Measurements from ENCODE around the gene HGFAC. TPM values are rescaled to one million over a fixed set of nuclear protein-coding genes. Genes with fewer than 3 reads are reported as not detected.

Gene HGFAC
- total RNA-seq, 2 donors from 2014 or later, result not detected

DNA sequence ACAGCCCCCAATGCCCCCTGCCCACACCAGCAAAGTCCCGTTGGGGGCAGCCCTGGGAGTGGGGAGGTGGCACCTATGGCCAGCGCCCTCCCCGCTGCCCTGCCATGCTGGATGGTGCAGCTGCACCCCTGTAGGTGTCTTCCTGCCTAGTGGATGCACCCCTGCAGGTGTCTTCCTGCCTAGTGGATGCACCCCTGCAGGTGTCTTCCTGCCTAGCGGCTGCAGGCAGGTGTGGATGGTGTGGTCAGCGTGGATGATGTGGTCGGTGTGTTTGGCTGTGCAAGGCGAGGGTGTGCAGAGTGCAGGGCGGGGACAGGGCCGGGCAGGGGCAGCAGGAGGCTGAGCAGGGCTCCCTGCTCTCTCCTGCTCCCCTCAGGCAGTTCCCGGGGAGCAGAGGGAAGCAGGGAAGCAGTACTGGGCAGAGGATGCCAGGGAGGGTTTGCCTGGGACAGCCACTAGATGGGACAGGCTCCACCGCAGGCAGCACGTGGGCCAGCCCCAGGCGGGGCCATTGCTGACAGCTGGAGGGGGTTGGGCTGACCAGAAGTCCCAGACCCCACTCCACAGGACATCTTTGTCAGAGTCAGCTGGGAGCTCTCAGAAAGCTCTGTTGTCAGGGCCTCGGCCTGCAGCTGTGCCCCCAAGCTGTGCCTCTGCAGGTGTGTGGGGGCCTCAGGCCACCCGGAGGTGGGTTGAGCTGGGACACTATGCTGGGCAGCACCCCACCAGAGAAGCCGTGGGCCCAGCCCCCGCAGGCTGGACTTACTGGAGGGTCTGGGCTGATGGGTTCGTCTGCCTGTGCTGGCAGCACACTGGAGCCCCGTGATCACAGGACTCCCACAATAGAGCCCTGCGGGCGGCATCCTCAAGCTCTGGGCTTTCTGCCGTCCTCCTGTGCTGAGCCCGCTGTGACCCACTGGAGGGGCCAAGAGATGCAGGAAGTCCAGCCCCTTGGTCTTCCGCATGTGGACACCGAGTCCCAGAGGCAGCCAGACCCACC, 45.1 kb downstream of the HGFAC start:
- DNase-seq (ENCODE audit: low spot score), result no peak
- Histone ChIP-seq H3K27ac (peak overlapping the region; percentile 89 to 99), H3K4me1 (peaks cover 0 to 47% of the 10 kb centered on the region in 2 donors), H3K36me3 (peaks cover 6% of the 10 kb centered on the region), H3K4me3 (no peak overlapping the region), H3K9me3 (no peaks in the 10 kb centered on the region), H3K27me3 (no peaks in the 10 kb centered on the region)
- TF ChIP-seq, protein P1, sequence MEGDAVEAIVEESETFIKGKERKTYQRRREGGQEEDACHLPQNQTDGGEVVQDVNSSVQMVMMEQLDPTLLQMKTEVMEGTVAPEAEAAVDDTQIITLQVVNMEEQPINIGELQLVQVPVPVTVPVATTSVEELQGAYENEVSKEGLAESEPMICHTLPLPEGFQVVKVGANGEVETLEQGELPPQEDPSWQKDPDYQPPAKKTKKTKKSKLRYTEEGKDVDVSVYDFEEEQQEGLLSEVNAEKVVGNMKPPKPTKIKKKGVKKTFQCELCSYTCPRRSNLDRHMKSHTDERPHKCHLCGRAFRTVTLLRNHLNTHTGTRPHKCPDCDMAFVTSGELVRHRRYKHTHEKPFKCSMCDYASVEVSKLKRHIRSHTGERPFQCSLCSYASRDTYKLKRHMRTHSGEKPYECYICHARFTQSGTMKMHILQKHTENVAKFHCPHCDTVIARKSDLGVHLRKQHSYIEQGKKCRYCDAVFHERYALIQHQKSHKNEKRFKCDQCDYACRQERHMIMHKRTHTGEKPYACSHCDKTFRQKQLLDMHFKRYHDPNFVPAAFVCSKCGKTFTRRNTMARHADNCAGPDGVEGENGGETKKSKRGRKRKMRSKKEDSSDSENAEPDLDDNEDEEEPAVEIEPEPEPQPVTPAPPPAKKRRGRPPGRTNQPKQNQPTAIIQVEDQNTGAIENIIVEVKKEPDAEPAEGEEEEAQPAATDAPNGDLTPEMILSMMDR (IDR thresholded peaks at IDR 0.05), result no peak

DNA sequence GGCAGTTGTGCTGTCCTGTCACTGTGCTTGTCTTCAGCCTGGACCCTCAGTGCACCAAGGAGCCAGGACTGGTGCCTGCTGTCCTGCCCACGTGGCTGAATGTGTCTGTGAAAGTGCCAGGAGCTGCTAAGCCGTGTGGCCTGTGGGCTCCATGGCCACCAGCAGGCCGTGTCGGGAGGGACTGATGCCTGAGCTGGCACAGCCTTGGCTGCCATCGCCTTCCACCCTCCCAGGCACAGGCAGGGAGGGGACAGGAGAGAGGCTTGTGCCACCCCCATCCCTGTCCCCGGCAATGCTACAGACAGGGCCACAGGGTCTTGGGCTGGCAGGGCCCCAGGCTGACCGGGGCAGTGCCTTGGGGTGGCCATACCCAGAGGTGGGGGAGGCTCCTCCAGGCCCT, 46.1 kb downstream of the HGFAC start:
- H3K27ac ChIP-seq, result peak overlapping the region; percentile 89 to 99
- DNase-seq (ENCODE audit: low spot score), result no peak
- no peak overlapping the region for H3K4me3 ChIP-seq
- H3K36me3 ChIP-seq, result peaks cover 14% of the 10 kb centered on the region
- TF ChIP-seq, protein P1 (IDR thresholded peaks at IDR 0.05), result no peak
- peaks cover 0 to 36% of the 10 kb centered on the region in 2 donors for H3K4me1 ChIP-seq
- H3K27me3 ChIP-seq, result no peaks in the 10 kb centered on the region
- no peaks in the 10 kb centered on the region for H3K9me3 ChIP-seq

DNA sequence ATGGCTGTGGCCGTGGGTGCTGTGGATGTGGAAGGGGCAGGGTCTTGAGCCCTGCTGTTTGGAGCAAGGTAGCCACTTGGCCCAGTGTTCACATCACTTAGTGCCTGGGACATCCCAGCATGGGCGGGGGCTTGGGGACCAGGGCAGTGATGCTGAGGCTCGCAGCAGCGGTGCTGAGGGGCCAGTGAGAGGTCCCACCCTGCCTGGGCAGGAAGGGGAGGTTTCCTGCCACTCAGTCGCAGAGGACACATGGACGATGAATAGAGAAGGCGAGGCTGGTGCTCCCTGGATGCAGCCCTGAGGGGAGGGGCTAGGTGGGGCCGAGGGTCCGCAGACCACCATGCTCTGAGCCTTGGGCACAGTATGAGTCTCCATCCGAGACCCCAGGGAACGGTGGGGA, 47.1 kb downstream of the HGFAC start:
- Histone ChIP-seq H3K4me3 (no peak overlapping the region), H3K36me3 (peaks cover 24% of the 10 kb centered on the region), H3K4me1 (peaks cover 0 to 33% of the 10 kb centered on the region in 2 donors), H3K27ac (peak overlapping the region; percentile 89 to 99), H3K27me3 (no peaks in the 10 kb centered on the region), H3K9me3 (no peaks in the 10 kb centered on the region)
- no peak for DNase-seq (ENCODE audit: low spot score)
- TF ChIP-seq, protein P1 (IDR thresholded peaks at IDR 0.05), result no peak

DNA sequence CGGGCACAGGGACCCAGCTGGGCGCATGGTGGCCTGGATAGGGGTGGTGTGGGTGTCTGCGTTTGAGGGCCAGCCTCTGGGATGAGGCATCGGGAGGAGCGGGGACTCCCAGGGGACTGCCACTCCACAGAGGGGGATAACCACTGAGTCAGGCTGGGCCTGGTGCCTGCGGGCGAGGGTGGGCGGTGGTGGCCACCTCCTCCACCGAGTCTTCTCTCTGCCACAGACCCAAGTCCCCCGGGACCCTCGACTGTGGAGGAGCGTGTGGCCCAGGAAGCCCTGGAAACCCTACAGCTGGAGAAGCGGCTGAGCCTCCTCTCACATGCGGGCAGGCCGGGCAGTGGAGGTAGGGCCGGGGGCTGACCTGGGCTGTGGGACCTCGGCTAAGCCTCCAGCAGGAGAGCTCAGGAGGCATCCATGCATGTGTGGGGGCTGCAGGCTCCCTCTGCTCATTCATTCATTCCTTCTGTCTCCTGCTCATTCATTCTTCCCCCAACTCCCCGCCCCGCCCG, 47.7 kb downstream of the HGFAC start:
- TF ChIP-seq, protein P1 (IDR thresholded peaks at IDR 0.05), result no peak
- no peak overlapping the region for H3K4me3 ChIP-seq
- H3K36me3 ChIP-seq, result peaks cover 27% of the 10 kb centered on the region
- H3K27me3 ChIP-seq, result no peaks in the 10 kb centered on the region
- no peak for DNase-seq (ENCODE audit: low spot score)
- H3K9me3 ChIP-seq, result no peaks in the 10 kb centered on the region
- peaks cover 0 to 37% of the 10 kb centered on the region in 2 donors for H3K4me1 ChIP-seq
- H3K27ac ChIP-seq, result peak overlapping the region in 1 of 2 donors; percentile 89

DNA sequence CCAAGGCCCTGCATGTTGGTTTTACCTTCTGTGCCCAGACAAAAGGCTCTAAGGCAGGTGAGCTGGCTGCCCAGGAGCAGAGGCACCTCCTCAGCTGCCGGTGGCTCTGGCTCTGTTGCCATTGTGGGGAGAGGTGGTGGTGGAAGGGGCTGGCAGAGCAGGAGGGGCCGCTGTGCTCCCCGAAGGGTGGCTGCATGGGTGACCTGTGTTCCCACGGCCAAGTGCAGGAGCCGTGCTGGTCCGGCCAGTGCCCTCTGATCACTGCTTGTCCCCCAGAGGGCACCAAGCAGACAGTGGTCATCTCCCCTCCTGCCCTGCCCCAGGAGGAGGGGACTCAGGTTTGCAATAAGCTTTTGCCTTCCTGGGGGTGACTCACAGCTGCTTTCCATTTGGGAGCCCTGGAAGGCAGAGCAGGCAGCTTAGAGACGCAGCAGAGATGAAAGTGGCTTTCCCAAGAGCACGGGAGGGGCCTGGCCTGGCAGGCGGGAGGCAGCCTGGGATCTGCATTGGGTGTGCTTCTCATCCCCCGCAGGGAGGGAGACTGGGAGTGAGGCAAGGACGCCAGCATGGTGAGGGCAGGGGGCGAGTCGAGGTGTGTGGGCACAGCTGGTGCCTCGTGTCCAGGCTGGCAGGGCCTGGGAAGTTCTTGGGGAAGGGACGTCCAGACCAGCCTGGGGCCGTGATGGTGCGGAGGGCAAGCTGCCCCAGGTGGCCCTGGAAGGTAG, 50.1 kb downstream of the HGFAC start:
- DNase-seq (ENCODE audit: low spot score), result no peak

More for the DNA sequence above, 50.1 kb downstream of the HGFAC start:
- H3K27me3 ChIP-seq, result no peaks in the 10 kb centered on the region
- TF ChIP-seq, protein P1 (IDR thresholded peaks at IDR 0.05), result no peak
- H3K27ac ChIP-seq, result peak overlapping the region in 1 of 2 donors; percentile 10
- H3K4me3 ChIP-seq, result no peak overlapping the region
- peaks cover 0 to 31% of the 10 kb centered on the region in 2 donors for H3K4me1 ChIP-seq
- no peaks in the 10 kb centered on the region for H3K9me3 ChIP-seq
- peaks cover 31% of the 10 kb centered on the region for H3K36me3 ChIP-seq
